Tibial nerve (tissue), 4 donors: ENCODE measurements around the gene EIF4ENIF1. TPM values are rescaled to one million over a fixed set of nuclear protein-coding genes. Genes with fewer than 3 reads are reported as not detected.

ENCODE experiments used
- DNase-seq, 2 donors: peaks; one replicate each; pipeline ENCODE4 v3.0.0-alpha.2; 2019; ENCODE audit warnings: low spot score in 2 of 2
- H3K27ac ChIP-seq, 4 donors: fragments of 200-600 bp; sonication (generic) in 3 of 4; one replicate each; pipeline ENCODE4 v1.5.1; 2017 to 2019; ENCODE audit warnings: mild to moderate bottlenecking in 1 of 4
- H3K27me3 ChIP-seq, 2 donors: fragments of 200-600 bp; sonication (generic) in 1 of 2; one replicate each; pipeline versions ENCODE4 v1.5.1 to v1.6.0; 2017 to 2019
- H3K36me3 ChIP-seq, 3 donors: fragments of 200-600 bp; sonication (generic); one replicate each; pipeline ENCODE4 v1.5.1; 2018 to 2019
- H3K4me1 ChIP-seq, 4 donors: fragments of 200-600 bp; sonication (generic) in 3 of 4; one replicate each; pipeline ENCODE4 v1.5.1; 2017 to 2019
- H3K4me3 ChIP-seq, 4 donors: fragments of 200-600 bp; sonication (generic) in 3 of 4; one replicate each; pipeline ENCODE4 v1.5.1; 2017 to 2019; ENCODE audit warnings: mild to moderate bottlenecking in 1 of 4, moderate library complexity in 1 of 4
- H3K9me3 ChIP-seq, 4 donors: fragments of 200-600 bp; sonication (generic) in 3 of 4; one replicate each; pipeline ENCODE4 v1.5.1; 2017 to 2019
- EP300 ChIP-seq, 2 donors: sonication (generic); formaldehyde crosslinking; IDR thresholded peaks; one replicate each; pipeline ENCODE4 v1.6.1; 2017; ENCODE audit warnings: antibody characterized with exemption in 2 of 2, mild to moderate bottlenecking in 1 of 2
- POLR2A ChIP-seq, 2 donors: fragments of 450-650 bp; IDR thresholded peaks; one replicate each; pipeline ENCODE4 v1.6.1; 2017; ENCODE audit warnings: antibody characterized with exemption in 2 of 2, mild to moderate bottlenecking in 2 of 2, moderate library complexity in 2 of 2
- WGBS, 2 donors: methylation state at CpG; one replicate each; pipeline ENCODE4 v1.1.5; 2018; 5-methylcytosine and 5-hydroxymethylcytosine counted together
- total RNA-seq, 4 donors: library from RNA; depleted of rRNA; stranded (reverse); fragments of >200 nt; gene quantifications; one replicate each; pipeline ENCODE4 v1.1.0, GENCODE V29; 2016
- TF ChIP-seq, protein P1 (sequence below), 5 experiments: fragments of 200-600 bp in 3 of 5; fragments of 450-650 bp in 2 of 5; sonication (generic) in 3 of 5; IDR thresholded peaks; one replicate each; pipeline ENCODE4 v1.5.1; 2016 to 2019; ENCODE audit warnings: antibody characterized with exemption in 5 of 5, mild to moderate bottlenecking in 3 of 5, moderate library complexity in 2 of 5

Gene EIF4ENIF1
- total RNA-seq, 4 donors from 2014 or later, result 14.4 to 31.8 (median 17.5) TPM

DNA sequence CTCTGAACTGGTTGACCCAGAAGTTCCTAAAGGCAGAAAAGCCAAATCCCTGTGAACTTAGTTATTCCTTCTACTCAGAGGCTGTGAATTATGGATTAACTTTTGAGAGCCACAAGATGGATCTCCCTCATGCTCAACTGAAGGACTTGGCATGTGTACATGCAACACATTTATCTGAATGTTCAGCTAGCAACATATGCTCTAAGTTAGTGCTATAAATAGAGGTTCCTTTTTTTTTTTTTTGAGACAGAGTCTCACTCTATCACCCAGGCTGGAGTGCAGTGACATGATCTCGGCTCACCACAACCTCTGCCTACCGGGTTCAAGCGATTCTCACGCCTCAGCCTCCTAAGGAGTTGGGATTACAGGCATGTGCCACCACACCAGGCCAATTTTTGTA is 40.1 kb downstream of the EIF4ENIF1 start:
- peaks cover 3 to 83% (median 4%) of the 10 kb centered on the region in 3 donors for H3K36me3 ChIP-seq
- no peak overlapping the region for H3K27ac ChIP-seq
- WGBS, 2 donors, result 91 to 94% methylated on average over 4 of the region's 4 CpGs

DNA sequence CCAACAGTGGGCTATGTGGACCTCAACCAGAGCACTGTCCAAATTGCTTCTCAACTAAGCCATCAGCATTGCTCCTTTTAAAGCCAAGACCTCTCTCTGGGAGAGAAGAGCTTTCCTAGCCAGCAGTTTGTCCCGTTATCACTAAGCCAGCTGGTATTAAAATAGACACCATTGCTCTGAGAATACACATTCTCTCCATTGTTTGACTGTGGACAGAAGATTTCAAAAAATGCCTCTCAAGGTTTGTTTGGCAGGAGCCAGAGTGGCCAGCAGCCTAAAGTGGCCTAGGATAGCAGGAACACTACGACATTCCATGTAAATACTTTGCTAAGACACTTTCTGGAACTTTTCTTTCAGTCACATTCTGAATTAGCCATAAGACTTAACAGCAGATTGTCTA is 41.3 kb downstream of the EIF4ENIF1 start:
- no peak overlapping the region for H3K27ac ChIP-seq
- DNase-seq, result no peak
- 77 to 83% methylated on average over 2 of the region's 2 CpGs for WGBS, 2 donors
- TF ChIP-seq POLR2A (IDR thresholded peaks at IDR 0.05), result no peak
- TF ChIP-seq, protein P1, sequence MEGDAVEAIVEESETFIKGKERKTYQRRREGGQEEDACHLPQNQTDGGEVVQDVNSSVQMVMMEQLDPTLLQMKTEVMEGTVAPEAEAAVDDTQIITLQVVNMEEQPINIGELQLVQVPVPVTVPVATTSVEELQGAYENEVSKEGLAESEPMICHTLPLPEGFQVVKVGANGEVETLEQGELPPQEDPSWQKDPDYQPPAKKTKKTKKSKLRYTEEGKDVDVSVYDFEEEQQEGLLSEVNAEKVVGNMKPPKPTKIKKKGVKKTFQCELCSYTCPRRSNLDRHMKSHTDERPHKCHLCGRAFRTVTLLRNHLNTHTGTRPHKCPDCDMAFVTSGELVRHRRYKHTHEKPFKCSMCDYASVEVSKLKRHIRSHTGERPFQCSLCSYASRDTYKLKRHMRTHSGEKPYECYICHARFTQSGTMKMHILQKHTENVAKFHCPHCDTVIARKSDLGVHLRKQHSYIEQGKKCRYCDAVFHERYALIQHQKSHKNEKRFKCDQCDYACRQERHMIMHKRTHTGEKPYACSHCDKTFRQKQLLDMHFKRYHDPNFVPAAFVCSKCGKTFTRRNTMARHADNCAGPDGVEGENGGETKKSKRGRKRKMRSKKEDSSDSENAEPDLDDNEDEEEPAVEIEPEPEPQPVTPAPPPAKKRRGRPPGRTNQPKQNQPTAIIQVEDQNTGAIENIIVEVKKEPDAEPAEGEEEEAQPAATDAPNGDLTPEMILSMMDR (IDR thresholded peaks at IDR 0.05), result no peak
- no peak for TF ChIP-seq EP300 (IDR thresholded peaks at IDR 0.05)
- no peaks in the 10 kb centered on the region for H3K9me3 ChIP-seq
- H3K36me3 ChIP-seq, result peaks cover 2 to 83% (median 4%) of the 10 kb centered on the region in 3 donors
- H3K4me1 ChIP-seq, result no peaks in the 10 kb centered on the region
- no peak overlapping the region for H3K4me3 ChIP-seq
- no peaks in the 10 kb centered on the region for H3K27me3 ChIP-seq

More for the DNA sequence above, 40.1 kb downstream of the EIF4ENIF1 start:
- H3K4me3 ChIP-seq, result no peak overlapping the region
- no peak for DNase-seq
- H3K9me3 ChIP-seq, result no peaks in the 10 kb centered on the region
- H3K27me3 ChIP-seq, result no peaks in the 10 kb centered on the region
- H3K4me1 ChIP-seq, result no peaks in the 10 kb centered on the region
- TF ChIP-seq POLR2A (IDR thresholded peaks at IDR 0.05) (no peak), EP300 (IDR thresholded peaks at IDR 0.05) (no peak)
- TF ChIP-seq, protein P1 (IDR thresholded peaks at IDR 0.05), result no peak

DNA sequence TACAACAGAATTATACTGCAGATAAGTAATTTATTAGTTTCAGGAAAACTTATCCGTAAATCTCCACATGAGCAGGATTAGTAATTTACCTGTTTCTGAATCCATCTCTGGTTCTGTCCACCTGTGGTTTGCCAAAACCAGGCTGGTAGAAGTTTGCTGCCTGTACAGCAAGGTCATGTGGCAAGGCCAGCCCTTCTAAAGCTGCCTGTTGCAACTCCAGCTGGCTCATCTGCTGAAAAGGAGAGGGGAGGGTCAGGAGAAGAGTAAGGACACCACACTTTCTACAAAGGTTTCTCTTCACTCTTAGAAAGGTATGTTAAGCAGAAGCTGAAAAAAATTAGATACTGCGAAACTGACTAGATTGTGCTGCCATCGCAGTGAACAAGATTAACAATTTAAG is 42.3 kb downstream of the EIF4ENIF1 start:
- Histone ChIP-seq H3K36me3 (peaks cover 2 to 83% (median 4%) of the 10 kb centered on the region in 3 donors), H3K27me3 (no peaks in the 10 kb centered on the region), H3K4me3 (no peak overlapping the region), H3K9me3 (no peaks in the 10 kb centered on the region), H3K4me1 (no peaks in the 10 kb centered on the region), H3K27ac (no peak overlapping the region)
- WGBS, 2 donors, result 85 to 95% methylated on average over 3 of the region's 3 CpGs
- no peak for DNase-seq
- TF ChIP-seq, protein P1 (IDR thresholded peaks at IDR 0.05), result no peak
- no peak for TF ChIP-seq POLR2A (IDR thresholded peaks at IDR 0.05)

DNA sequence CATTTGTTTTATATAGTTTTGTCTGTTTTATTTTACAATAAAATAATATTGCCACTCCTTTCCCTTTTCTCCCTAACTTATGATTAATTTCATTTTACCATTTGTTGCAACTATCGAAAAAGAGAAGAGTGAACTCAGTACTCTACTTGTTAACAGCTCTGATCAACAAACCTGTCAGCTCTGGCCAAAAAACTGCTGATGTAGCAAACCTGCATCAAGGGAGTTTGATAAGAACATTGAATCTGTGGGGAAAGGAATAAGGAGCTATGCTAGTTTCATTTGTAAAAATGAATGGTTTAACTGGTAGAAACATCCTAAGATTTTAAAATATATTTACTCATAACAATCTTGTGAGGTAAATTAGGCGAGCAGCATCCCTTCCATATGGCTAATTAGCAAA is 42.9 kb downstream of the EIF4ENIF1 start:
- Histone ChIP-seq H3K4me3 (no peak overlapping the region), H3K27me3 (no peaks in the 10 kb centered on the region), H3K4me1 (no peaks in the 10 kb centered on the region), H3K36me3 (peaks cover 2 to 86% (median 4%) of the 10 kb centered on the region in 3 donors), H3K9me3 (no peaks in the 10 kb centered on the region), H3K27ac (no peak overlapping the region)
- no peak for DNase-seq
- no peak for TF ChIP-seq POLR2A (IDR thresholded peaks at IDR 0.05)
- TF ChIP-seq EP300 (IDR thresholded peaks at IDR 0.05), result no peak
- TF ChIP-seq, protein P1 (IDR thresholded peaks at IDR 0.05), result no peak
- WGBS, 2 donors, result 87 to 90% methylated on average over 2 of the region's 2 CpGs

DNA sequence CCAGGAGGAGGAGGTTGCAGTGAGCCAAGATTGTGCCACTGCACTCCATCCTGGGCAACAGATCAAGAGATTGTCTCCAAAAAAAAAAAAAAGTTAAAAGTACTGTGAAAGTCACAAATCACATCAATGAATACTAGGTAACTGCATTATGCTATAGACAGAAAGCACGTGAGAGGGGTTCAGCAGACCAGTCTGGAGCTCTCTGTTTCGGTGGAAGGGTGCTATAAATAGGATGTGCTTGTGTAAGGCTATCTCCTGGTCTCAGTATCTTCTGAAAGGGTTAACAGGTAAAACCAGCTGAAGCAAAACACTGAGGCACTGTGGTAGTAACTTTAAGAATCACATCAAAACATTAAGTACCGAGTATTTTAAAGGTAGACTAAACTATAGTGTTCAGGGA is 43.4 kb downstream of the EIF4ENIF1 start:
- DNase-seq, result no peak
- H3K27me3 ChIP-seq, result no peaks in the 10 kb centered on the region
- H3K36me3 ChIP-seq, result peaks cover 4 to 92% (median 4%) of the 10 kb centered on the region in 3 donors
- no peak overlapping the region for H3K27ac ChIP-seq
- no peaks in the 10 kb centered on the region for H3K9me3 ChIP-seq
- 57 to 85% methylated on average over 3 of the region's 3 CpGs for WGBS, 2 donors
- no peaks in the 10 kb centered on the region for H3K4me1 ChIP-seq
- H3K4me3 ChIP-seq, result no peak overlapping the region
- TF ChIP-seq POLR2A (IDR thresholded peaks at IDR 0.05), result no peak
- TF ChIP-seq, protein P1 (IDR thresholded peaks at IDR 0.05), result no peak
- no peak for TF ChIP-seq EP300 (IDR thresholded peaks at IDR 0.05)
